H9 (cell line): Measurements from ENCODE around the gene TFAP2E. TPM values are rescaled to one million over a fixed set of nuclear protein-coding genes. Genes with fewer than 3 reads are reported as not detected.

Experiments
- DNase-seq: peaks from one replicate; pipeline ENCODE4 v3.0.0-alpha.2; 2017
- H2AFZ ChIP-seq: one replicate; pipeline ENCODE4 v1.6.1; 2013; ENCODE audit warnings: mild to moderate bottlenecking, low read length, control low read depth, moderate library complexity
- H2AK5ac ChIP-seq: 2 replicates; pipeline ENCODE4 v1.6.1; 2013; ENCODE audit warnings: low read length, control low read depth, mixed read lengths; ENCODE audit not compliant: insufficient read length
- H2BK120ac ChIP-seq: one replicate; pipeline ENCODE4 v1.6.1; 2013; ENCODE audit warnings: low read depth, mild to moderate bottlenecking, low read length, control low read depth, inconsistent platforms; ENCODE audit not compliant: poor library complexity, severe bottlenecking
- H2BK12ac ChIP-seq: 2 replicates; pipeline ENCODE4 v1.6.1; 2013; ENCODE audit warnings: low read length, control low read depth, mixed read lengths, low read depth; ENCODE audit not compliant: insufficient read length
- H2BK15ac ChIP-seq: 2 replicates; pipeline ENCODE4 v1.6.1; 2013; ENCODE audit warnings: low read depth, low read length, control low read depth
- H2BK20ac ChIP-seq: one replicate; pipeline ENCODE4 v1.6.1; 2013; ENCODE audit warnings: low read depth, mild to moderate bottlenecking, low read length, control low read depth, inconsistent platforms; ENCODE audit not compliant: poor library complexity, severe bottlenecking
- H2BK5ac ChIP-seq: 2 replicates; pipeline ENCODE4 v1.6.1; 2013; ENCODE audit warnings: low read length, control low read depth, mixed read lengths; ENCODE audit not compliant: insufficient read length
- H3K14ac ChIP-seq: 2 replicates; pipeline ENCODE4 v1.6.1; 2013; ENCODE audit warnings: low read length, control low read depth; ENCODE audit not compliant: insufficient read depth
- H3K18ac ChIP-seq: 2 replicates; pipeline ENCODE4 v1.6.1; 2013; ENCODE audit warnings: low read depth, mild to moderate bottlenecking, mixed read lengths, low read length, control low read depth; ENCODE audit not compliant: insufficient read length
- H3K23ac ChIP-seq: 2 replicates; pipeline ENCODE4 v1.6.1; 2013; ENCODE audit warnings: low read length, control low read depth, mixed read lengths, low read depth; ENCODE audit not compliant: insufficient read length
- H3K23me2 ChIP-seq: 2 replicates; pipeline ENCODE4 v1.6.1; 2013; ENCODE audit warnings: low read depth, mild to moderate bottlenecking, mixed read lengths, low read length, control low read depth; ENCODE audit not compliant: insufficient read length, poor library complexity, severe bottlenecking
- H3K27ac ChIP-seq: 2 replicates; pipeline ENCODE4 v1.5.1; 2013; ENCODE audit warnings: low read length, control low read depth, mixed read lengths, low read depth; ENCODE audit not compliant: insufficient read length
- H3K27me3 ChIP-seq: 2 replicates; pipeline ENCODE4 v1.6.1; 2013; ENCODE audit warnings: low read length, control low read depth, inconsistent platforms; ENCODE audit not compliant: insufficient read depth
- H3K4ac ChIP-seq: 2 replicates; pipeline ENCODE4 v1.6.1; 2013; ENCODE audit warnings: low read depth, mild to moderate bottlenecking, control low read depth, inconsistent platforms, low read length, moderate library complexity
- H3K4me1 ChIP-seq: 2 replicates; pipeline ENCODE4 v1.6.1; 2013; ENCODE audit warnings: low read length, control low read depth, inconsistent platforms; ENCODE audit not compliant: insufficient read depth
- H3K4me2 ChIP-seq: 2 replicates; pipeline ENCODE4 v1.6.1; 2013; ENCODE audit warnings: low read length, control low read depth, mixed read lengths; ENCODE audit not compliant: insufficient read length, insufficient read depth
- H3K56ac ChIP-seq: 2 replicates; pipeline ENCODE4 v1.6.1; 2013; ENCODE audit warnings: low read depth, mild to moderate bottlenecking, mixed read lengths, low read length, control low read depth; ENCODE audit not compliant: insufficient read length
- H3K79me1 ChIP-seq: 2 replicates; pipeline ENCODE4 v1.6.1; 2013; ENCODE audit warnings: low read depth, mild to moderate bottlenecking, moderate library complexity, low read length, control low read depth, inconsistent platforms; ENCODE audit not compliant: insufficient read depth, poor library complexity, severe bottlenecking
- H3K79me2 ChIP-seq: 2 replicates; pipeline ENCODE4 v1.6.1; 2013; ENCODE audit warnings: low read length, control low read depth, inconsistent platforms; ENCODE audit not compliant: insufficient read depth
- H3K9ac ChIP-seq: 2 replicates; pipeline ENCODE4 v1.6.1; 2013; ENCODE audit warnings: low read length, control low read depth, mixed read lengths; ENCODE audit not compliant: insufficient read length; ENCODE audit errors: extremely low read depth
- H3K9me3 ChIP-seq: one replicate; pipeline ENCODE4 v1.6.1; 2013; ENCODE audit warnings: low read depth, low read length, inconsistent platforms; ENCODE audit not compliant: control insufficient read depth
- H3T11ph ChIP-seq: one replicate; pipeline ENCODE4 v1.6.1; 2013; ENCODE audit warnings: mild to moderate bottlenecking, low read length, control low read depth, inconsistent platforms
- H4K20me1 ChIP-seq: one replicate; pipeline ENCODE4 v1.6.1; 2013; ENCODE audit not compliant: control insufficient read depth, insufficient read length, insufficient read depth
- H4K5ac ChIP-seq: 2 replicates; pipeline ENCODE4 v1.6.1; 2013; ENCODE audit warnings: low read depth, mild to moderate bottlenecking, mixed read lengths, low read length, control low read depth; ENCODE audit not compliant: insufficient read length
- H4K8ac ChIP-seq: replicated peaks from 2 replicates; pipeline ENCODE4 v1.6.1; 2013; ENCODE audit warnings: low read length, control low read depth, mixed read lengths, low read depth; ENCODE audit not compliant: insufficient read length
- H4K91ac ChIP-seq: 2 replicates; pipeline ENCODE4 v1.6.1; 2013; ENCODE audit warnings: low read depth, mild to moderate bottlenecking, moderate library complexity, mixed read lengths, low read length, control low read depth; ENCODE audit not compliant: insufficient read length
- H3K27ac Mint-ChIP-seq, 3 experiments: 2 replicates in 2 of 3; 3 replicates in 1 of 3; pipeline ENCODE4 v1.8.0; 2020 to 2021; ENCODE audit warnings: mixed read lengths in 3 of 3, mild to moderate bottlenecking in 1 of 3, moderate library complexity in 1 of 3
- H3K27me3 Mint-ChIP-seq: 2 replicates; pipeline ENCODE4 v1.8.0; 2021; ENCODE audit warnings: low read depth, mild to moderate bottlenecking, moderate library complexity, mixed read lengths
- H3K36me3 Mint-ChIP-seq, 3 experiments: 2 replicates in 2 of 3; 3 replicates in 1 of 3; pipeline ENCODE4 v1.8.0; 2020 to 2021; ENCODE audit warnings: low read depth in 3 of 3, mixed read lengths in 3 of 3; ENCODE audit not compliant: insufficient read depth in 1 of 3
- H3K4me1 Mint-ChIP-seq, 2 experiments: 2 replicates each; pipeline ENCODE4 v1.8.0; 2020; ENCODE audit warnings: mixed read lengths in 2 of 2
- H3K4me3 Mint-ChIP-seq, 2 experiments: 2 replicates in 1 of 2; 3 replicates in 1 of 2; pipeline ENCODE4 v1.8.0; 2020 to 2021; ENCODE audit warnings: mild to moderate bottlenecking in 2 of 2, mixed read lengths in 2 of 2, moderate library complexity in 1 of 2
- H3K9me3 Mint-ChIP-seq, 2 experiments: 2 replicates in 1 of 2; 3 replicates in 1 of 2; pipeline ENCODE4 v1.8.0; 2020; ENCODE audit warnings: mild to moderate bottlenecking in 2 of 2, mixed read lengths in 2 of 2, moderate library complexity in 1 of 2
- WGBS: extraction: QIAGEN DNeasy Blood & Tissue Kit; methylation state at CpG from one replicate; pipeline ENCODE4 v1.1.7; 2013; ENCODE audit warnings: missing lambda C conversion rate, low lambda C conversion rate, mixed read lengths; ENCODE audit not compliant: insufficient read length; ENCODE audit errors: extremely low coverage; 5-methylcytosine and 5-hydroxymethylcytosine counted together
- total RNA-seq: library from RNA; stranded (reverse); gene quantifications from 2 replicates; pipeline ENCODE4 v1.2.1, GENCODE V29; 2021
- TF ChIP-seq, protein P1 (sequence below): fragments of 200-600 bp; sonication (generic); conservative IDR thresholded peaks from 3 replicates; pipeline ENCODE4 v1.8.0; 2021; ENCODE audit warnings: antibody characterized with exemption, mild to moderate bottlenecking

Gene TFAP2E
- total RNA-seq, 1 experiment from 2014 or later: 0.70 TPM

GRCh38 chr1:35644204-35644603 lies 71.1 kb downstream of the TFAP2E start:
- no peak overlapping the region for H3K4me2 ChIP-seq
- H4K5ac ChIP-seq: no peak overlapping the region
- H3K79me1 ChIP-seq: no peaks in the 10 kb centered on the region
- H3K27me3 ChIP-seq: no peaks in the 10 kb centered on the region; the same call in 1 of the 2 replicates
- no peak overlapping the region for H3K9ac ChIP-seq
- no peak overlapping the region for H4K8ac ChIP-seq
- no peak overlapping the region for H2BK5ac ChIP-seq
- TF ChIP-seq, protein P1, sequence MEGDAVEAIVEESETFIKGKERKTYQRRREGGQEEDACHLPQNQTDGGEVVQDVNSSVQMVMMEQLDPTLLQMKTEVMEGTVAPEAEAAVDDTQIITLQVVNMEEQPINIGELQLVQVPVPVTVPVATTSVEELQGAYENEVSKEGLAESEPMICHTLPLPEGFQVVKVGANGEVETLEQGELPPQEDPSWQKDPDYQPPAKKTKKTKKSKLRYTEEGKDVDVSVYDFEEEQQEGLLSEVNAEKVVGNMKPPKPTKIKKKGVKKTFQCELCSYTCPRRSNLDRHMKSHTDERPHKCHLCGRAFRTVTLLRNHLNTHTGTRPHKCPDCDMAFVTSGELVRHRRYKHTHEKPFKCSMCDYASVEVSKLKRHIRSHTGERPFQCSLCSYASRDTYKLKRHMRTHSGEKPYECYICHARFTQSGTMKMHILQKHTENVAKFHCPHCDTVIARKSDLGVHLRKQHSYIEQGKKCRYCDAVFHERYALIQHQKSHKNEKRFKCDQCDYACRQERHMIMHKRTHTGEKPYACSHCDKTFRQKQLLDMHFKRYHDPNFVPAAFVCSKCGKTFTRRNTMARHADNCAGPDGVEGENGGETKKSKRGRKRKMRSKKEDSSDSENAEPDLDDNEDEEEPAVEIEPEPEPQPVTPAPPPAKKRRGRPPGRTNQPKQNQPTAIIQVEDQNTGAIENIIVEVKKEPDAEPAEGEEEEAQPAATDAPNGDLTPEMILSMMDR: no peak
- no peaks in the 10 kb centered on the region for H3K4me1 ChIP-seq
- Mint-ChIP-seq H3K9me3 (peaks cover 6 to 11% of the 10 kb centered on the region in 2 experiments), H3K27me3 (peaks cover 24% of the 10 kb centered on the region), H3K27ac (no peak overlapping the region), H3K4me1 (peaks cover 7 to 9% of the 10 kb centered on the region in 2 experiments; a peak in 3 of 4 replicates), H3K4me3 (no peak overlapping the region), H3K36me3 (peaks cover 3 to 7% (median 5%) of the 10 kb centered on the region in 3 experiments)
- no peaks in the 10 kb centered on the region for H3K9me3 ChIP-seq
- DNase-seq: no peak
- no peak overlapping the region for H3K56ac ChIP-seq
- no peak overlapping the region for H3K14ac ChIP-seq
- H2BK12ac ChIP-seq: no peak overlapping the region
- peaks cover 9% of the 10 kb centered on the region for H3K23me2 ChIP-seq
- no peak overlapping the region for H2BK120ac ChIP-seq
- H4K20me1 ChIP-seq: no peaks in the 10 kb centered on the region
- H3K79me2 ChIP-seq: peaks cover 12% of the 10 kb centered on the region; the same call in 1 of the 2 replicates
- H3K23ac ChIP-seq: no peak overlapping the region
- H3K27ac ChIP-seq: no peak overlapping the region
- H2BK20ac ChIP-seq: no peak overlapping the region
- H4K91ac ChIP-seq: no peak overlapping the region
- no peak overlapping the region for H2AFZ ChIP-seq
- no peak overlapping the region for H3K18ac ChIP-seq
- H3K4ac ChIP-seq: no peak overlapping the region
- WGBS: no CpG with 5 or more reads among the region's 2 CpGs
- no peak overlapping the region for H2BK15ac ChIP-seq
- no peak overlapping the region for H2AK5ac ChIP-seq
- H3T11ph ChIP-seq: no peak overlapping the region

Other genes starting within 250 kb of the TFAP2E start
- 44.2 and 46.4 TPM in 2 replicates for gene KIAA0319L, start 15.9 kb upstream of the TFAP2E start, total RNA-seq
- gene NCDN, start 15.5 kb upstream of the TFAP2E start, total RNA-seq: 44.2 and 48.4 TPM in 2 replicates
- gene PSMB2, start 68.2 kb downstream of the TFAP2E start, total RNA-seq: 86.0 and 93.1 TPM in 2 replicates
- gene C1orf216, start 145.6 kb downstream of the TFAP2E start, total RNA-seq: 11.7 and 13.5 TPM in 2 replicates
- 42.4 and 43.9 TPM in 2 replicates for gene CLSPN, start 196.7 kb downstream of the TFAP2E start, total RNA-seq
- 12.8 and 14.4 TPM in 2 replicates for gene AGO4, start 234.7 kb downstream of the TFAP2E start, total RNA-seq